GM19238 (cell line): Measurements from ENCODE around the gene UBE3D.

Experiments used
- DNase-seq: peaks from one replicate; pipeline ENCODE4 v3.0.0; 2011; ENCODE audit warnings: low spot score; ENCODE audit not compliant: insufficient read length

The UBE3D gene

GRCh38 chr6:83065511-83066192, at the start of gene UBE3D:
UBE3D (minus strand) TSS chr6:83065841; CDS start chr6:83065718, 123 bp downstream.
- peak; percentile 79 for DNase-seq

- no peak for DNase-seq
Measured at GRCh38 chr6:83114164-83114563, 48.5 kb upstream of the UBE3D start.

- no peak for DNase-seq
Measured at GRCh38 chr6:83113258-83113657, 47.6 kb upstream of the UBE3D start.

GRCh38 chr6:83108378-83108777, 42.7 kb upstream of the UBE3D start:
- no peak for DNase-seq

- DNase-seq, result no peak
Measured at GRCh38 chr6:83098589-83098988, 32.9 kb upstream of the UBE3D start.

- DNase-seq, result no peak
Measured at GRCh38 chr6:83097675-83098074, 32.0 kb upstream of the UBE3D start.

- DNase-seq, result no peak
Measured at GRCh38 chr6:83097204-83097603, 31.6 kb upstream of the UBE3D start.

- DNase-seq, result no peak
Measured at GRCh38 chr6:83096791-83097190, 31.1 kb upstream of the UBE3D start.

- no peak for DNase-seq
Measured at GRCh38 chr6:83092756-83093399, 27.2 kb upstream of the UBE3D start.

GRCh38 chr6:83086751-83087150, 21.1 kb upstream of the UBE3D start:
- DNase-seq, result peak; percentile 30

- DNase-seq, result no peak
Measured at GRCh38 chr6:83083476-83083875, 17.8 kb upstream of the UBE3D start.

- DNase-seq, result no peak
Measured at GRCh38 chr6:83073615-83074014, 8.0 kb upstream of the UBE3D start.

GRCh38 chr6:83072726-83073125, 7.1 kb upstream of the UBE3D start:
- no peak for DNase-seq

- DNase-seq, result no peak
Measured at GRCh38 chr6:83071707-83072106, 6.1 kb upstream of the UBE3D start.

GRCh38 chr6:83071023-83071422, 5.4 kb upstream of the UBE3D start:
- no peak for DNase-seq

- DNase-seq, result no peak
Measured at GRCh38 chr6:83069633-83070032, 4.0 kb upstream of the UBE3D start.

GRCh38 chr6:83068616-83069015, 3.0 kb upstream of the UBE3D start:
- no peak for DNase-seq

GRCh38 chr6:83067448-83068439, 2.1 kb upstream of the UBE3D start, which contains the start of gene DOP1A:
DOP1A (plus strand) TSS chr6:83067671; CDS start chr6:83096978, 29,307 bp downstream.
- peak; percentile 81 for DNase-seq

GRCh38 chr6:83062225-83062624, 3.4 kb downstream of the UBE3D start:
- no peak for DNase-seq

- no peak for DNase-seq
Measured at GRCh38 chr6:83061190-83061589, 4.5 kb downstream of the UBE3D start.

- DNase-seq, result no peak
Measured at GRCh38 chr6:83057705-83058321, 7.8 kb downstream of the UBE3D start.
